Measurements from ENCODE around the gene SENP5. TPM values are rescaled to one million over a fixed set of nuclear protein-coding genes. Genes with fewer than 3 reads are reported as not detected.

Gene SENP5
- total and polyA plus RNA-seq, 9 of the 15 experiments (the other 6 are each of a cell fraction or from before 2014, with no cell fraction given): 18.3 to 59.7 (median 35.8) TPM

- H3K27me3 ChIP-seq (ENCODE audit: control insufficient read depth in 2 of 2, insufficient read depth in 2 of 2, low read length in 2 of 2): no peaks in the 10 kb centered on the region
- peak; percentile 63 for FAIRE-seq
- H3K4me3 ChIP-seq: no peak overlapping the region
- peak; percentile 47 for ATAC-seq
- 83% methylated on average over 6 of the region's 6 CpGs for WGBS (ENCODE audit: insufficient coverage, low coverage, missing lambda C conversion rate)
- no peak overlapping the region for H3K9ac ChIP-seq (ENCODE audit: insufficient read depth in 1 of 2, low read depth in 2 of 2, low read length in 2 of 2)
- ChIA-PET POLR2A (interaction anchor here (0.6 to 1.8 kb wide), 7 partner anchors 8 to 51 kb away, joined by 3 to 6 read pairs (median 3); partner anchors contain the start of gene SENP5), CTCF (ENCODE audit: low intra/inter-chr PET ratio) (no interaction called here)
- no peak overlapping the region for H3K4me2 ChIP-seq (ENCODE audit: insufficient read depth, low read length)
- no peaks in the 10 kb centered on the region for H3K9me3 ChIP-seq (replicated peaks; ENCODE audit: control insufficient read depth, insufficient read depth, low read depth, low read length)
- no TSS peak for BruUV-seq (replicated peaks)
- no peaks in the 10 kb centered on the region for H3K4me1 ChIP-seq (replicated peaks in 1 of 2; ENCODE audit: control insufficient read depth in 2 of 2, insufficient read depth in 2 of 2, low read length in 2 of 2)
- no peak for DNase-seq (ENCODE audit: extremely low read depth in 1 of 4, low spot score in 3 of 4)
- H3K36me3 ChIP-seq (ENCODE audit: control insufficient read depth, insufficient read depth, low read length): peaks cover 49% of the 10 kb centered on the region
- H2AFZ ChIP-seq (ENCODE audit: low read depth, low read length): no peak overlapping the region
- H3K9me1 ChIP-seq (ENCODE audit: control insufficient read depth, insufficient read depth, low read length): no peaks in the 10 kb centered on the region
- peaks cover 79% of the 10 kb centered on the region for H3K79me2 ChIP-seq (ENCODE audit: control insufficient read depth, insufficient read depth, low read length)
- peak overlapping the region; percentile 16; the same call in 1 of the 3 replicates for H3K27ac ChIP-seq (ENCODE audit: extremely low read depth, low read depth, low read length)
- H4K20me1 ChIP-seq (replicated peaks; ENCODE audit: control insufficient read depth, insufficient read depth, low read length): no peaks in the 10 kb centered on the region
- intact Hi-C loops (cut with micrococcal nuclease) (no loop called here), in situ Hi-C loops (cut with MboI) (no loop called here)
- peak; percentile 37; the same call in 1 of the 2 replicates for TF ChIP-seq ATF7 (IDR thresholded peaks at IDR 0.05)
- peak; percentile 57; the same call in 1 of the 2 replicates for TF ChIP-seq ZNF175 (CRISPR knock-in tag; IDR thresholded peaks at IDR 0.05; ENCODE audit: low read depth)
- peak; percentile 16 for TF ChIP-seq CXXC5 (CRISPR knock-in tag; IDR thresholded peaks at IDR 0.05)
- TF ChIP-seq SREBF1 (IDR thresholded peaks at IDR 0.05; ENCODE audit: borderline replicate concordance, low read depth, low read length): 0 out of 2 replicates have a peak, but pooled peaks have one; percentile 18
- TF ChIP-seq ZNF609 (CRISPR knock-in tag; IDR thresholded peaks at IDR 0.05; ENCODE audit: borderline replicate concordance): no peak
- TF ChIP-seq ZNF395 (CRISPR knock-in tag; IDR thresholded peaks at IDR 0.05): 0 out of 2 replicates have a peak, but pooled peaks have one; percentile 29
- TF ChIP-seq PTTG1 (tag; IDR thresholded peaks at IDR 0.05; ENCODE audit: low read depth): peak; percentile 26; the same call in 1 of the 2 replicates
- no peak; the same call in 1 of the 2 replicates for TF ChIP-seq ETV1 (tag; conservative IDR thresholded peaks at IDR 0.05; ENCODE audit: low read depth)
- no peak for TF ChIP-seq SMARCB1 (IDR thresholded peaks at IDR 0.05; ENCODE audit: insufficient read length, low read depth)
- TF ChIP-seq CEBPG (CRISPR knock-in tag; IDR thresholded peaks at IDR 0.05): peak; percentile 50; the same call in 1 of the 2 replicates
- TF ChIP-seq CEBPG (tag; conservative IDR thresholded peaks at IDR 0.05 in 1 of 2, IDR thresholded peaks at IDR 0.05 in 1 of 2): peak in 1 of 2 experiments; percentile 89; a peak in 2 of 4 replicates
These were observed 22.4 kb downstream of the SENP5 start for GRCh38 chr3:196889844-196890708.

All from K562 (cell line).